Superior temporal gyrus (tissue), 1 donor: ENCODE results near the gene ZNF432.

Source experiments
- DNase-seq: peaks from one replicate; pipeline ENCODE4 v3.0.0-alpha.2; 2016; ENCODE audit errors: extremely low spot score

ZNF432 gene

GRCh38 chr19:52010674-52011073, 38.0 kb downstream of the ZNF432 start:
- no peak for DNase-seq

GRCh38 chr19:52007806-52008557, 40.7 kb downstream of the ZNF432 start, which contains the start of gene ZNF615:
Gene ZNF615, minus strand, starts transcription at chr19:52008211. Its CDS starts 4,500 bp downstream, at chr19:52003711.
- peak; percentile 97 for DNase-seq

- DNase-seq = no peak
Observed at GRCh38 chr19:52007451-52007805, 41.2 kb downstream of the ZNF432 start.

GRCh38 chr19:51994048-51994644, 54.5 kb downstream of the ZNF432 start:
- DNase-seq = no peak

GRCh38 chr19:51993422-51993821, 55.2 kb downstream of the ZNF432 start:
- no peak for DNase-seq

GRCh38 chr19:51986309-51987291, 62.0 kb downstream of the ZNF432 start, which contains the start of gene ZNF350:
Gene ZNF350, minus strand, starts transcription at chr19:51986840. Its CDS starts 12,480 bp downstream, at chr19:51974360.
- DNase-seq = peak; percentile 97

GRCh38 chr19:51983361-51983760, 65.3 kb downstream of the ZNF432 start:
- no peak for DNase-seq
